ENCODE data around the gene SERPINB5.
"Not testable (repeated sequence)": the region's sequence is repeated elsewhere in the genome, so short reads cannot be mapped to it uniquely, and the experiment has no call there.

SERPINB5 gene, protein sequence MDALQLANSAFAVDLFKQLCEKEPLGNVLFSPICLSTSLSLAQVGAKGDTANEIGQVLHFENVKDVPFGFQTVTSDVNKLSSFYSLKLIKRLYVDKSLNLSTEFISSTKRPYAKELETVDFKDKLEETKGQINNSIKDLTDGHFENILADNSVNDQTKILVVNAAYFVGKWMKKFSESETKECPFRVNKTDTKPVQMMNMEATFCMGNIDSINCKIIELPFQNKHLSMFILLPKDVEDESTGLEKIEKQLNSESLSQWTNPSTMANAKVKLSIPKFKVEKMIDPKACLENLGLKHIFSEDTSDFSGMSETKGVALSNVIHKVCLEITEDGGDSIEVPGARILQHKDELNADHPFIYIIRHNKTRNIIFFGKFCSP

DNA sequence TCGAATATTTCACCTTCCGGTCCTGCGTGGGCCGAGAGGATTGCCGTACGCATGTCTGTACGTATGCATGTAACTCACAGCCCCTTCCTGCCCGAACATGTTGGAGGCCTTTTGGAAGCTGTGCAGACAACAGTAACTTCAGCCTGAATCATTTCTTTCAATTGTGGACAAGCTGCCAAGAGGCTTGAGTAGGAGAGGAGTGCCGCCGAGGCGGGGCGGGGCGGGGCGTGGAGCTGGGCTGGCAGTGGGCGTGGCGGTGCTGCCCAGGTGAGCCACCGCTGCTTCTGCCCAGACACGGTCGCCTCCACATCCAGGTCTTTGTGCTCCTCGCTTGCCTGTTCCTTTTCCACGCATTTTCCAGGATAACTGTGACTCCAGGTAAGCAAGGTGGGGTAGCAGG lies at the start of gene SERPINB5:
TSS of gene SERPINB5 (plus strand) at position 291 of the 400 bp plus-strand sequence. CDS start 7,471 bp downstream, outside the sequence.
- peak; percentile 9 for DNase-seq

DNA sequence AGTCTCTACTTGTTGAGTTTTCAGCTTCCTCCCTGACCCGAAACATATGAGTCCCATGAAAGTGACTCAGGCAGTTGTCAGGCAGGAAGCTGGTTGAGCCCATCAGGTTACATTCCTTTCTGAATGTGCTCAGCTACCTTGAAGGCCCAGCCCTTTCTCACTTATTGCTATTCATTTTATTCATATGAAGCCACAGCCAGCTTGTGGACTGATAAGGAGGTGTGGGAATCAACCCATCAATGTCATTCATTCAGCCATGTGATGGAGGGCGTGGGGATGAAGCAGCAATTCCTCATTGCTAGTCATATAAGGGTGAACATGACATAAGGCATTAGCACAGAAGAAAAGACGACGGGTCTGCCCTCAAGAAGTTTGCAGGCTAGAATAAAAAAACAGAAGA lies 49.2 kb upstream of the SERPINB5 start:
- DNase-seq, result no peak

DNA sequence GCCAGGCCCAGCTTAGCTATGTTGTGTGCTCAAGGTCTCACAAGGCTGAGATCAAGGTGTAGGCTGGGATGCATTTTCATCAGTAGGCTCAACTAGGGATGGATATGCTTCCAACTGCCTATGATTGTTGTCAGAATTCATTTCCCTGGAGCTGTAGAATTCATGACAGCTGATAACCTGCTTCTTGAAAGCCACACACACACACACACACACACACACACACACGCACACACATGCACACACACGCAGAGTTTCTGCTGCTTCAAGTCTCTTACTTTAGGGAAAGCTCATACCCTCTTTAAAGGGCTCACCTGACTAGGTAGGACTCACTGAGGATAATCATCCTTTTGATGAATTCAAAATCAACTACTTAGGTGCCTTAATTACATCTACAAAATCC lies 46.2 kb upstream of the SERPINB5 start:
- no peak for DNase-seq

DNA sequence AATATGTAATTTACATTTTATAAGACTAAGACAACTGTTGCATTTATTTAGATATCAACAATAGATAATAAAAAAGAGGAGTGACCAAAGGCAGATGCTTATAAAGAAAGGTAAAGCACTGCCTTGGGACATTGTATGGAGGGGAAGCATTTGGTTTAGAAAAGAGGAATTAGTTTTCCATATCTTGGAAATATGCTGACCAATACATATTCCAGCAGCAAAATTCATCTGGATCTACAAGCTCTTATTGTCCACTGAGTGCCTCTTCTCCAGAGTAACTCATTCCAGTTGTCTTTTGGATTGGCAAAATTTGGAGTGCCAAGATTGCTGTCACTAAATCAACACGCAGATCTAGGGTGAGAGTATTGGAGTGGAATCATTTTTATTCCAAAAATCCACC lies 45.6 kb upstream of the SERPINB5 start:
- no peak for DNase-seq

DNA sequence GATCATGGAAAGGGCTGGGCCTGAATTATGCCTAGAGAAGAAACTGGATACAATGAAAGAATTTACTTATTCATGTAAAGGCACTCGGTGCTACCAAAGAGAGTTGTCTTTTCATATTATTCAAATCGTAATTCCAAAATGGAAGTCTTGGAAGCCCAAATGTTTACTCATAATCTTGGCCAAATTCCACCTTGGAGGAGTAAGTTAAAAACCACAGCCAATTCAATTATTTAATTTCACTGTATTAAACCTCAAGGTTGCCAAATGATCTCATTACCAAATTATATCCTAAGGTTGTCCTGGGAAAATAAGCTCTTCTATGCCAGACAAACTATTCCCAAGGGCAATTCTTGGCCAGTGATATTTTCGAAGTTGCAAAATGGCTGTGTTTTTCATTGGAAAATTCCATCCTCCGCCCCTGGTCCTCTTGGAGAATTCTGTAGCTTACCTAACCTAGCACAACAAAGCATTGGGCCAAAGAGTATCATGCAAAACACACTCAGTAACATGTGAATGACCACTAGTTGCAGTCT lies 43.4 kb upstream of the SERPINB5 start:
- DNase-seq, result no peak

DNA sequence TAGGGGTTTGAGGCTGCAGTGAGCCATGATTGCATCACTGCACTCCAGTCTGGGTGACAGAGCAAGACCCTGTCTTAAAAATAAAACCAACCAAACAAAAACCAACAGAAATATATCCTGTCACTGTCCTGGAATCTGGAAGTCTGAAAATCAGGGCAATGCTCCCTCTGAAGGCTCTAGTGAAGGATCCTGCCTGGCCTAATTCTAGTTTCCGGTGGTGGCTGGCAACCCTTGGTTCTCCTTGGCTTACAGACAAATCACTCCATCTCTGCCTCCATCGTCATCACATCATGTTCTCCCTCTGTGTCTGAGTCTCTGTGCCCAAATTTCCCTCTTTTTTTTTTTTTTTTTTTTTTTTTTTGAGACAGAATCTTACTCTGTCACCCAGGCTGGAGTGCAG lies 38.6 kb upstream of the SERPINB5 start:
- no peak for DNase-seq

DNA sequence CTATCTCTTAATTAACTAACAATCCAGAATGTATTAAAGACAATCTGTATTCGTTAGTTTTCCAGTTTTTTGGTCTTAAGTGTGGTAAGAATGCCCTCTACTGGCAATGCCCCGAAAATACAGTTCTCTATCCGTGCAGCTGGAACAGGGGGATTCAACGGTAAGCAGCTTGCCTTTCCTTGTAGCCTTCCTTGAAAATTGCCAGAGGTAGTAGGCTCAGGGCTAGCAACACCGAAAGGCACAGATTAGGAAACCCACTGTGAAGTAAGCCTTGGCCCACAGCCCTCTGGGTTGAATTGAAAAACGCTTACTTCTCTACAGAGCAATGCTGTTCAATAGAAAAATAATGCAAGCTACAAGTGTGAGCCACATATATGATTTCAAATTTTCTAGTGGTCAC lies 37.4 kb upstream of the SERPINB5 start:
- peak; percentile 80 for DNase-seq

DNA sequence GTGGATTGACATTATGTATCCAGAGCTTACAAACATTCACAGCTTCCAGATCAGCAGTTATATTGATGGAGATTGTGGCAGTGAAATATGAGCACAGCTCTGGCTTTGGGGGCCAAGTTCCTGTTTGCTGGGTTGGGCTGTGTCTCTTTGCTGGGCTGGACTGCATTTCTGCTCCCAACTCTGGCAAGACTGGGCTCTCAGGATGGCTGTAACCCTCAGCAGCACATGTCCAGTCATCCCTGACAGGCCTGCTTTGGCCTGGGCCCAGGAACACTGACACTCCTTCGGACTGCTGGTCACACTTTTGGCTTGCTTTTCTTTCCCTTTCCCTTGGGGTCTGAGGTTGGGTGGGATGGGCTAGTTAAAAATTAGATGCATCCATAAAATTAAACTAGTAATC lies 36.5 kb upstream of the SERPINB5 start:
- DNase-seq, result no peak

DNA sequence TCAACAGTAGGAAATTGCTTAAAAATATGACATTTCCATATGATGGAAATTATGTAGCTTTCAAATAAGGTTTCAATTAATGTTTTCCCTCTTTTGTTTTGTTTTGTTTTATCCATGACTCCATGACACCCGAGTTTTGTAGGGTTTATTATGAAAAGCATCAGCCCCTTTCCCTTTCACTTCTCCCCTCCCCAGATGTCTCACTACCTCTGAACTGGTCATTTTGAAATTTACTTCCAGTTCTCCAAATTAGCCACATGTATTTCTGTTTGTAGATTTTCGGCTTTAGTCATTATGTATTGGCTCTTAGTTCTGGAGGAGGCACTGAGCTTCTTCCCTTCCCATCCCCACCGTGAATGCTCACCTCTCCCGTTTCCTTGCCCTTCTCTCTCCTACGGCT lies 35.9 kb upstream of the SERPINB5 start:
- DNase-seq, result no peak

DNA sequence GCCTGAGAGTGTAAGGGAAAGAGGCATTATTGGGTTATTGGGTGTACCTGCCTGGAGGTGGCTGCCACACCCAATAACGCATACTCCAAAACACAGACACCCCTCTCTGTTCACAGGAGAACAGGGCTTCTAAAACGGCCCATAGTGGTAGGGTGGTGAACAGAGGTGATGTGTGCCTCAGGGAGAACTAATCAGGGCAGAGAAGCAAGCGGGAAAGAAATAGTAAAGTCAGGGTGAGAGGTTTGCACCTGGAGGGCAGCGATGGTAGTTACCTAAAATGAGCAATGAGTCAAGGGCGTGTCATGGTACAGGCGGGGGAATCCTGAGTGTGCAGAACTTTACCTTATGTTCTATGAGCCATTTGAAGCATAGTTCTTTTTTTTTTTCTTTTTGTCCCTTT lies 32.9 kb upstream of the SERPINB5 start:
- no peak for DNase-seq

DNA sequence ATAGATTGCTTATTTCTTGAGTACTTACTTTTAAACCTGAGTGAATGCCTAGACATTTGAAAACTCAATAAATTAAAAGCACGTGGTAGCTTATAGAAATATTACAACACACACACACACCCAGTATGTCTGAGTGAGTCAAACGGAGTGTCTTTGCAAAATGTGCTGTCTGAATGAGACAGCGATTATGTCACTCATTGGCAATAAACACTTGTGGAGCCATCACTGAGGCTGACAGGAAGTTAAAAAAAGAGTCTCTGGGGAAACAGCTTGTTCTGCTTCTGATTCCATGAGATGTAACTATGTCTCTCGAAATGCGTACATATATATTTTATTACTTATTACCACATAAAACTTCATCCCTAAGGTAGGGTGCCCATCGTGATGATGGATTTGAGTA lies 32.2 kb upstream of the SERPINB5 start:
- DNase-seq, result no peak

DNA sequence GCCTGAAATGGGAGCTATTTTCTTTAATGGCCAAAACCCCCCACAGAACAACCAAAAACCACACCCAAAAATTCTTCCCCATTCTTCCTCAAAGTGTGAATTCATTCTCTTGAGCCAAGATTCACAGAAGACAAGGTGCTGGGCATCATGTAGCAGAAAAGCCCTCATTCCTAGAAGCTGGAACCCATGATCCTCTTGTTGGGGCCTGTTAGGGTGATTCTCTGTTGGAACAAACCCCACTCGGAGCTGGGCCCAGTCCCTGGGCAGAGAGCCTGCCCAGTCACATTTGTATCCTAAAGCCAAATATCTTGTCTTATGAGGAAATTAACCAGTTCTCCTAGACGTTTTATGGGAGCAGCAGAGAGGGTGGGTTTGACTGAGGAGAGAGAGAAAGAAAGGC lies 31.7 kb upstream of the SERPINB5 start:
- DNase-seq, result no peak

DNA sequence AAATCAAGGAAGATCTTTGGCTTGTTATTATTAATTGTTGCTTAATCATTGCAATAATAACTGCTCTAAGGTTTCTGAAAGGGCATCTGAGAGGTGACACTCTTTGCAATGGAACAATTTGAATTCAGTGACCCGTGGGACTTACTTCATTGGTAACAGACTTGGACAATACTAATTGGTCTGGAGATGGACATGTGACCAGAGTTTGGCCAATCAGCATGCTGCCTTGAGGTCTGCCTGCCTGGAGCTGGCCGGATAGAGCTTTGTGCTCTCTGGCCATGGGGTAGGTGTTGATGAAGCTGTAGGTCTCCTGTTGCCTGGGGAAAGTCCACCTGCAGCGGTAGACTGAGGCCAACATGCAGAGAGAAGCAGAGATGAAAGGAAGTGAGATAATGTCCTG lies 30.5 kb upstream of the SERPINB5 start:
- DNase-seq, result no peak

DNA sequence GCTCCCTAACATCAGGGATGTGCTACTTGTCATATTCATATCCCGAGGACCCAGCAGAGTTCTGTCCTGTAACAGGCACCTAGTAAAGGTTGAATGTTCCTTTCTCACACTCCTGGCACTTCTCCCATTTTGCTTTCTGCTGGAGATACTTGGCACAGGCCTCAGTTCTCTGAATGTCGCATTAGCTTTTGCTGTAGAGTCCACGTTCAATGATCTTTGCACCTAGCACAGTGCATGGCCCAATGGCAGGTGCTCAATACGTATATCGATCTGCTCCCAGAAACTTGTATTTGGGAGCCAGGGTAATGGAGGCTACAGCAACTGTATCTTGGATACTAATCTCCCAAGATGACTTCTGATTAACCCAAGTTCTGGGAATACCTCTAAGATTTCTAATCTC lies 29.7 kb upstream of the SERPINB5 start:
- DNase-seq, result no peak

DNA sequence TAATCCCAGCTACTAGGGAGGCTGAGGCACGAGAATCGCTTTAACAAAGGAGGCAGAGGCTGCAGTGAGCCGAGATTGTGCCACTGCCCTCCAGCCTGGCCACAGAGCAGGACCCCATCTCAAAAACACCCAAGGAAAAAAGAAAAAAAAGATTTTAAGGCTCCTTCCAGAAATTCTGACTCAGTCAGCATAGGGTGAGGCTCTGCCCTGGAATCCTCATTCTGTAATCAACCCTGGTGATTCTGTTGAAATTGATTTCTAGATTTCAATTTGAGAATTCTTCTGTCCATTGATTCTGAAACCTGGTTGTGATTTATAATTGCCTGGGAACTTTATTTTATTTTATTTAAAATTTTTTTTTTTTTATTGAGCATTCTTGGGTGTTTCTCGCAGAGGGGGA lies 27.3 kb upstream of the SERPINB5 start:
- DNase-seq, result no peak

DNA sequence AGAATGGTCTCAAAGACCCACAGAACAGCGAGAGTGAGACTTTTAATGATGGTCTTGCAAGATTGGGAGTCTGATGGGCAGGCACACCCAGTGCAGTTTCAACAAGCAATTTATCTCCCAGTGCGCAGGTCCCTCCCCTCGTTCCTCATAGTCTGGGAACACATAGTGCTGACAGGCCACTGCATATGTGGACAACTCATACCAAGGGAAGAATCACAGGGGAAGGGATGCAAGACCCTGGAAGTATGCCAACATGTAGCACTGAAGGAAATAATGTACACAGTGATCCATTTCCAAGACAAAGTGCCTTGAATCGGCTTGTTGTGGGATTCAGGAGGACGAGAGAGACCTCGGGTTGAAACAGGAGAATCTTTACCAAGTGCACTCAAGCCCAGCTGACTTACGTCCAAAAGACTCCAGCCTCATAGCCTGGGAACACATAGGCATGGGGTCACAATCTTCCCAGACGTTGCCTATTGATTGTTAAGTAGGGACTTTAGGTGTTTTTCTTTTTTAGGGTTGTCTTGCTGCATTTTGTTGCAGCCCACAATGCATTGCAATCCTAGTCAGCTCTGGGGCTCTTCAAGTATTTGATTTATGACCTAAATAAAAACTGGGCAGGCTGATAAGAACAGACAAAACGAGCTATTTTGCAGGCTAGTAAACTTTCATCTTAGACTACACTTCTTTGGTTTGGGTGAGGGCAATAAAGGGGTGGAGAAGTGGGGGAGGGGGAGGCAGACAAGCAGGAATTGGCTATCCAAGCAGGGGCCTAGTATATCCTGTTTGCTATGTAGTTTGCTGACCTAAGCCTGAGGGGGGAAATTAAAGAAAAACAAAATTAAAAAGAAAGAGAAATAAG lies 24.7 kb upstream of the SERPINB5 start:
- DNase-seq, result no peak

DNA sequence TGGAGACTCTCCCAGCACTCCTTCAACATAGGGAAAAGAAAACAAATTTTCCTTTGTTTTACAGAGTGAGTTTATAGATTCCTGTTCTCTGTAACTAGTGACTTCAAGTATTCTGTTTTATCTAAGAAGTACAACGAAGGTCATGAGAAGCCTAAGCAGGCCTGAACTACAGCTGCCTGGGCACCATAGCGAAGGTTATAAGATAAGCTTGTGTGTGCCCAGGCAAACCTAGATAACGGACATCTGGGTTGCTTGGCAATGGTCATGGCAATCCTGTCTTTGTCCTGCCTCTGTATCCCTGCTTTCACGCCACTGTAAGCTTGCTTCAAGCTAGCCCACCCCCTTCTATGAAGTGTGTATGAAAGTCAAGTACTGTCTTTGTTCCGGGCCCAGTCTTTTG lies 24.0 kb upstream of the SERPINB5 start:
- DNase-seq, result not testable (repeated sequence)

DNA sequence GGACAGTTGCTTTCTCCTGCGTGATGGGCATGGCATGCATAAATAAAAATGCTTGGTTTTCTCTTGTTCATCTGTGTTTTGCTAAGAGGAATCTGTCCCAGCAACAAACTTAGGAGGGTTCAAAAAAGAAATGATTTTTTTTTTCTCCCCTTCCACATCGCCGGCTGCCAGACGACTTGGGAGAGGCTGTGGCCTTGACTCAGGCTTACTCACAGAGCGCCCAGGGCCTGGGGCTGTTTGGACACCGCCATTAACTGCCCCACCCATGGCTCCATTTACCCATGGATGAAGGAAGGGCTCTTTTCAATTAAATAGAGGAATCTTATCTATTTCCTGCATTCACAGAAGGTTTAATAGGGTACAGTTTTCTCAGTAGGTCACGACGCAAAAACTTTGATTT lies 22.3 kb upstream of the SERPINB5 start:
- DNase-seq, result no peak

DNA sequence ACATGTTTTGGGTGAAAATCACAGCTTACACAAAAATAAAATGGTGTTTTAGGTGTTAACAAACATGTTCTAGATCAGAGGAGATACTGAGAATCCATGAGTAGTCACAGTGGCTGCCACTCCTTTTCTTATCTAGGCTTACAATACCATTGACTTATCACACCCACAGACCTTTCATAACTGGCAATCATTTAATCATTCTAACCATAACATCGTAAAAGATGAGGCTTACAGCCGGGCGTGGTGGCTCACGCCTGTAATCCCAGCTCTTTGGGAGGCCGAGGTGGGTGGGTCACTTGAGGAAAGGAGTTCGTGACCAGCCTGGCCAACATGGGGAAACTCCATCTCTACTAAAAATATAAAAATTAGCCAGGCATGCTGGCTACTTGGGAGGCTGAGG lies 18.8 kb upstream of the SERPINB5 start:
- DNase-seq, result no peak

DNA sequence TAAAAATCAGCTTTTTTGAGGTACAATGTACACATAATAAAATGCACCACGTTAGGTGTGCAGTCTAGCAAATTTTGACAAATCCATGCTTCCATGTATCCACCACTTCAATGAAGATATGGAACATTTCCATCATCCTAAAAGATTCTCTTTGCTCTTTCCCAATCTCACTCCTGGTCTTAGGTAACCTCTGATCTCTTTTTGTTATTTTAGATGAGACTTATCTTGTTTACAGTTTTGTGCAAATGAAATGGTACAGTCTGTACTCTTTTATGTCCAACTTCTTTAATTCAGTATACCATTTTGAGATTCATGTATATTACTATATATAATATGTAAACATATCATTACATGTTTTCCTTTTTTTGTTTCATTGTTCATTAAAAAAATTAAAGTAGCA lies 16.3 kb upstream of the SERPINB5 start:
- DNase-seq, result no peak

DNA sequence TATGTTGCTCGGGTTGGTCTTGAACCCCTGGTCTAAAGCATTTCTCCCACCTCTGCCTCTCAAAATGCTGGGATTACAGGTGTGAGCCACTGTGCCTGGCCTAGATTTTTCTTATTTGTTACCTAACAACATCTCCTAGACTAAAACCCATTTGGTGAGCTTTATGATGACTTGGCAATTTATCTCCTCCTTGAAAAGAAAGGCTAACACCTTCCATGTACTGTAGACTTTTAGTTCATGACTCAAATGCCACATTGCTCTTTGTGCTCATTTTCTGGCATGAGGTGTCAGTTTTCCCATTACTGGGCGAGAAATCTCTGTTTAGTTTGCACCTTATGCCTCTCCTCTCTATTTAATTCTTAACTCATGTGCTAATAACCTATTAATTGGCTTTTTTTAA lies 12.3 kb upstream of the SERPINB5 start:
- no peak for DNase-seq

DNA sequence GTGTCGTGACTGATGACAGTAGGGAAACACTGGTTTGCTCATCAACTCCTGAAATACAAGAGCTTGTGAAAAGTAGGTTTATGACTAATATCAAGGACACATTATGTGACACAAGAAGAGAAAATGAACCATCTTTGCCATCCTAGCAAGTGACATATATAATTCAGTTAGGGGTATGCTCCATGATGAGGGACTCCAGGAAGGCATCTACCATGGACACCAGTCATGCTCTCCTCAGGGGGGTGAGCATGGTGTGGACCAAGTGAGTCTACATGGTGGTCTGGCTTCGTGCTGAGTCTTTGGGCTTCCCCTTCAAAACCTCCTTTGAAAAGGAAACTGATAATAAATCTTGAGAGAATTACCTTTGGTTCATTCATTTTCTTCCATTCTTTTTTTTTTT lies 11.7 kb upstream of the SERPINB5 start:
- DNase-seq, result no peak

DNA sequence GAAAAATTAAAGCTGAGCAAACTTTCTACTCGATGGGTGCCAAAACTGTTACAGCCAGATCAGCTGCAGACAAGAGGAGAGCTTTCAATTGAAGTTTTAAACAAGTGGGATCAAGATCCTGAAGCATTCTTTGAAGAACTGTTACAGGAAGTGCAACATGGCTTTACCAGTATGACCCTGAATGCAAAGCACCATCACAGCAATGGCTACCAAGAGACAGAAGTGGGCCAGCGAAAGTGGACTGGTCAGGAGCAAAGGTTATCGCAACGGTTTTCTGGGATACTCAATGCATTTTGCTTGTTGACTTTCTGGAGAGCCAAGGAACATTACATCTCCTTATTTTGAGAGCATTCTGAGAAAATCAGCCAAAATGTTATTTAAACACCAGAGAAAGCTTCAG lies 9.1 kb upstream of the SERPINB5 start:
- DNase-seq, result no peak

DNA sequence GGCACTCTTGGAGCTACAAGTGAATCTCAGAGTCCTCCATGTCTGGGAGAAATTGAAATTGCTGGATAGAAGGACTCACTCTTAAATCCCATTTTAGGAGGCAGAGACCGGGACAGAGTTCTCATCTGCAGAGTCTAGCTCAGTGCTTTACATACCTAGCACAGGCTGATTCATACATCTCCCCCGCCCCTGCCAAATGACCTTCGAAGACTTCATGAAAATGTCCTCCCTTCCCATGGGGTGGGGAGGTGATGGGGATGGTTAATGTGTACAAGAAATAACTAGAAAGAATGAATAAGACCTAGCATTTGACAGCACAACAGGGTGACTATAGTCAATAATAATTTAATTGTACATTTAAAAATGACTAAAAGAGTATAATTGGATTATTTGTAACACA lies 8.2 kb upstream of the SERPINB5 start:
- no peak for DNase-seq

All from NCI-H2227 treated with DMSO at 0.1 percent for 48 hours (cell line).